CD14-positive monocyte (primary cell): Measurements from ENCODE around the gene SH2B3. TPM values are rescaled to one million over a fixed set of nuclear protein-coding genes. Genes with fewer than 3 reads are reported as not detected.

ENCODE experiments used
- DNase-seq, 3 donors: peaks; one replicate each; pipeline ENCODE4 v3.0.0-alpha.2; 2011 to 2022
- H2AFZ ChIP-seq: 2 replicates; pipeline ENCODE4 v1.6.0; 2012; ENCODE audit warnings: mild to moderate bottlenecking, low read depth, low read length, inconsistent platforms; ENCODE audit not compliant: insufficient read depth, poor library complexity, severe bottlenecking
- H3K27ac ChIP-seq, 2 donors: 1 replicate in 1 of 2; 2 replicates in 1 of 2; pipeline ENCODE4 v1.5.1; 2012 to 2013; ENCODE audit warnings: low read length in 2 of 2, control low read depth in 1 of 2, inconsistent platforms in 1 of 2, low read depth in 1 of 2, mild to moderate bottlenecking in 1 of 2
- H3K27me3 ChIP-seq, 2 donors: one replicate each; pipeline versions ENCODE4 v1.6.0 to v1.6.1; 2011 to 2013; ENCODE audit warnings: low read length in 2 of 2; ENCODE audit not compliant: control insufficient read depth in 2 of 2, insufficient read depth in 2 of 2
- H3K36me3 ChIP-seq, 2 donors: replicated peaks in 1 of 2; 1 replicate in 1 of 2; 2 replicates in 1 of 2; pipeline versions ENCODE4 v1.5.1 to v1.6.1; 2012 to 2013; ENCODE audit warnings: low read length in 2 of 2, control low read depth in 1 of 2, inconsistent platforms in 1 of 2, mild to moderate bottlenecking in 1 of 2; ENCODE audit not compliant: insufficient read depth in 2 of 2, control insufficient read depth in 1 of 2
- H3K4me1 ChIP-seq, 2 donors: 1 replicate in 1 of 2; 2 replicates in 1 of 2; pipeline versions ENCODE4 v1.5.1 to v1.6.1; 2012 to 2013; ENCODE audit warnings: low read length in 2 of 2, control low read depth in 1 of 2, inconsistent platforms in 1 of 2, mild to moderate bottlenecking in 1 of 2, moderate library complexity in 1 of 2; ENCODE audit not compliant: insufficient read depth in 2 of 2, control insufficient read depth in 1 of 2
- H3K4me2 ChIP-seq: replicated peaks from 2 replicates; pipeline ENCODE3; 2012; ENCODE audit warnings: low read length, moderate library complexity, mild to moderate bottlenecking; ENCODE audit not compliant: poor library complexity, severe bottlenecking; ENCODE audit errors: extremely low read depth
- H3K4me3 ChIP-seq, 3 experiments: fragments of 200-600 bp in 1 of 3; sonication (generic) in 1 of 3; replicated peaks in 1 of 3; 1 replicate in 2 of 3; 2 replicates in 1 of 3; pipeline ENCODE4 v1.5.1; 2011 to 2013; ENCODE audit warnings: low read length in 3 of 3, mild to moderate bottlenecking in 3 of 3, control low read depth in 2 of 3, low read depth in 2 of 3, inconsistent platforms in 1 of 3, moderate library complexity in 1 of 3
- H3K79me2 ChIP-seq: 2 replicates; pipeline ENCODE4 v1.6.0; 2012; ENCODE audit warnings: mild to moderate bottlenecking, control low read depth, inconsistent platforms, low read length, moderate library complexity; ENCODE audit not compliant: insufficient read depth
- H3K9ac ChIP-seq: 2 replicates; pipeline ENCODE4 v1.6.0; 2017; ENCODE audit warnings: low read length, mild to moderate bottlenecking; ENCODE audit not compliant: insufficient read depth, poor library complexity, severe bottlenecking
- H3K9me3 ChIP-seq, 2 donors: replicated peaks in 1 of 2; 1 replicate in 1 of 2; 2 replicates in 1 of 2; pipeline versions ENCODE4 v1.5.1 to v1.6.1; 2012 to 2013; ENCODE audit warnings: low read length in 2 of 2, control low read depth in 1 of 2; ENCODE audit not compliant: control insufficient read depth in 1 of 2, insufficient read depth in 1 of 2
- H4K20me1 ChIP-seq: 2 replicates; pipeline ENCODE4 v1.6.0; 2012; ENCODE audit warnings: mild to moderate bottlenecking, low read length, control low read depth, moderate library complexity; ENCODE audit not compliant: insufficient read depth
- H3K27ac Mint-ChIP-seq, 7 donors: one replicate each; pipeline ENCODE4 v1.8.0; 2020; ENCODE audit warnings: mild to moderate bottlenecking in 7 of 7, mixed read lengths in 7 of 7, moderate library complexity in 6 of 7, inconsistent platforms in 2 of 7
- H3K27me3 Mint-ChIP-seq, 3 donors: one replicate each; pipeline ENCODE4 v1.8.0; 2021 to 2022; ENCODE audit warnings: low read depth in 3 of 3, mild to moderate bottlenecking in 3 of 3, mixed read lengths in 3 of 3, moderate library complexity in 3 of 3, inconsistent platforms in 1 of 3
- H3K36me3 Mint-ChIP-seq, 2 donors: one replicate each; pipeline ENCODE4 v1.8.0; 2020; ENCODE audit warnings: mixed read lengths in 2 of 2, inconsistent platforms in 1 of 2, mild to moderate bottlenecking in 1 of 2
- H3K4me1 Mint-ChIP-seq: one replicate; pipeline ENCODE4 v1.8.0; 2020; ENCODE audit warnings: mild to moderate bottlenecking, mixed read lengths
- H3K4me3 Mint-ChIP-seq, 2 donors: one replicate each; pipeline ENCODE4 v1.8.0; 2020; ENCODE audit warnings: mild to moderate bottlenecking in 2 of 2, mixed read lengths in 2 of 2, moderate library complexity in 1 of 2
- H3K9me3 Mint-ChIP-seq, 7 donors: one replicate each; pipeline ENCODE4 v1.8.0; 2020 to 2022; ENCODE audit warnings: mixed read lengths in 7 of 7, mild to moderate bottlenecking in 6 of 7, moderate library complexity in 6 of 7, inconsistent platforms in 2 of 7
- WGBS: methylation state at CpG from one replicate; pipeline ENCODE4 v1.1.5; 2013; ENCODE audit warnings: missing lambda C conversion rate; ENCODE audit not compliant: insufficient coverage; 5-methylcytosine and 5-hydroxymethylcytosine counted together
- intact Hi-C, 2 donors: fragments of 100-400 bp; cut with micrococcal nuclease; formaldehyde crosslinking; loops; one replicate each; pipeline versions ENCODE4 v1.15.0 to v1.15.1; 2023
- polyA plus RNA-seq, 3 donors: library from polyadenylated mRNA; depleted of rRNA in 1 of 3; unstranded in 2 of 3; stranded (reverse) in 1 of 3; fragments of 300-500 nt in 2 of 3; fragments of >200 nt in 1 of 3; fragmentation: Illumina TruSeq in 2 of 3; gene quantifications; 1 replicate in 2 of 3; 2 replicates in 1 of 3; pipeline ENCODE4 v1.2.3, GENCODE V29; 2012 to 2021
- TF ChIP-seq, protein P1 (sequence below): fragments of 200-600 bp; IDR thresholded peaks from one replicate; pipeline ENCODE4 v1.8.0; 2022; ENCODE audit warnings: antibody characterized with exemption, mild to moderate bottlenecking

SH2B3 gene
- polyA plus RNA-seq, 3 donors: 15.2 to 136 (median 33.5) TPM

DNA sequence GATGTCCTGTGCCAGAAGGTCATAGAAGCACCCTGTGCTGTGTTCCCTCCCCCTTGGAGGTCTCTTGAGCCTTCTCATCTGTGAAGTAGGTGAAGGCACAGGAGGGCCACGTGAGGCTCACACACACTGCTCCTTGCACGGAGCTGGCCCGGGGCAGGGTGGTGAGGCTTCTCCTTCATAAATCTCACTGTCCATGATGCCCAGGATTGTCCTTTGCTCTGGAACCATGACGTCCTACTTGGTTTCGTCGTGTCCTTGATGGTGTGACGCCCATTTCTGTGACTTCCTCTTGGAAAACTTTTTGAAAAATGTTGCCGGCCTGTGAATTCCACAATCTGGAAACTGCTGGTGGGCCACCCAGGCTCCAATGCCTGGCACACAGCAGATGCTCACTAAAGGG, 34.4 kb downstream of the SH2B3 start:
- WGBS: 83% methylated on average over 7 of the region's 8 CpGs
- peak overlapping the region in 1 of 2 donors; percentile 48 for H3K4me3 Mint-ChIP-seq
- Histone ChIP-seq H3K36me3 (peaks cover 15 to 41% of the 10 kb centered on the region in 2 donors), H4K20me1 (peaks cover 100% of the 10 kb centered on the region), H3K4me3 (no peak overlapping the region), H3K9ac (no peak overlapping the region), H3K4me1 (peaks cover 100% of the 10 kb centered on the region in 2 donors), H3K4me2 (no peak overlapping the region), H3K27ac (peak overlapping the region; percentile 43 to 88), H3K79me2 (peaks cover 100% of the 10 kb centered on the region), H2AFZ (no peak overlapping the region), H3K9me3 (no peaks in the 10 kb centered on the region), H3K27me3 (no peaks in the 10 kb centered on the region)
- peaks cover 0 to 5% (median 0%) of the 10 kb centered on the region in 3 donors for H3K27me3 Mint-ChIP-seq
- no peak for DNase-seq
- intact Hi-C loops: no loop called here
- H3K9me3 Mint-ChIP-seq: no peaks in the 10 kb centered on the region
- peaks cover 40 to 62% of the 10 kb centered on the region in 2 donors for H3K36me3 Mint-ChIP-seq
- peaks cover 100% of the 10 kb centered on the region for H3K4me1 Mint-ChIP-seq
- TF ChIP-seq, protein P1, sequence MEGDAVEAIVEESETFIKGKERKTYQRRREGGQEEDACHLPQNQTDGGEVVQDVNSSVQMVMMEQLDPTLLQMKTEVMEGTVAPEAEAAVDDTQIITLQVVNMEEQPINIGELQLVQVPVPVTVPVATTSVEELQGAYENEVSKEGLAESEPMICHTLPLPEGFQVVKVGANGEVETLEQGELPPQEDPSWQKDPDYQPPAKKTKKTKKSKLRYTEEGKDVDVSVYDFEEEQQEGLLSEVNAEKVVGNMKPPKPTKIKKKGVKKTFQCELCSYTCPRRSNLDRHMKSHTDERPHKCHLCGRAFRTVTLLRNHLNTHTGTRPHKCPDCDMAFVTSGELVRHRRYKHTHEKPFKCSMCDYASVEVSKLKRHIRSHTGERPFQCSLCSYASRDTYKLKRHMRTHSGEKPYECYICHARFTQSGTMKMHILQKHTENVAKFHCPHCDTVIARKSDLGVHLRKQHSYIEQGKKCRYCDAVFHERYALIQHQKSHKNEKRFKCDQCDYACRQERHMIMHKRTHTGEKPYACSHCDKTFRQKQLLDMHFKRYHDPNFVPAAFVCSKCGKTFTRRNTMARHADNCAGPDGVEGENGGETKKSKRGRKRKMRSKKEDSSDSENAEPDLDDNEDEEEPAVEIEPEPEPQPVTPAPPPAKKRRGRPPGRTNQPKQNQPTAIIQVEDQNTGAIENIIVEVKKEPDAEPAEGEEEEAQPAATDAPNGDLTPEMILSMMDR: no peak
- peak overlapping the region; percentile 78 to 97 (median 93) for H3K27ac Mint-ChIP-seq

DNA sequence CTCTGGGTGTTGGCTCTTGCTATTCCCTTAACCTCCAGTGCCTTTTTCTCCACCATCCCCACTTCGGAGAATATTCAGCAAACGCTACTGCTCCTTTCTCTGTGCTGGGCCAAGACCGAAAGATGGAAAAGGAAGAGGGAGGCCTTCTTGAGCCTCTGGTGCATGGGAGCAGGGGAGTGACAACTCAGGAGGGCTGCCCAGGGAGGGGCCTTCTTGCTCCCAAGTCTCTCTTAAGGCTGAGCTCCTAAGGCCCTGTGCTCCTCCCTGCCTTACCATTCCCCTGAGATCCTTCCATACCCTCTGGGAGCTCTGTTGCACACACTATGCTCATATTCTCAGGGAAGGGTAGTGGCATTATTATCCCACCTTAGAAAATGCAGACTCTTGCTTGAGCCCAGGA, 34.9 kb downstream of the SH2B3 start:
- Histone ChIP-seq H4K20me1 (peaks cover 100% of the 10 kb centered on the region), H3K79me2 (peaks cover 100% of the 10 kb centered on the region), H2AFZ (no peak overlapping the region), H3K4me1 (peaks cover 100% of the 10 kb centered on the region in 2 donors), H3K4me3 (no peak overlapping the region), H3K9me3 (no peaks in the 10 kb centered on the region), H3K4me2 (no peak overlapping the region), H3K36me3 (peaks cover 17 to 46% of the 10 kb centered on the region in 2 donors), H3K27ac (peak overlapping the region; percentile 43 to 88), H3K9ac (no peak overlapping the region), H3K27me3 (no peaks in the 10 kb centered on the region)
- Mint-ChIP-seq H3K36me3 (peaks cover 37 to 59% of the 10 kb centered on the region in 2 donors), H3K27ac (peak overlapping the region in 6 of 7 donors; percentile 70 to 97 (median 94)), H3K9me3 (no peaks in the 10 kb centered on the region), H3K4me1 (peaks cover 100% of the 10 kb centered on the region), H3K27me3 (peaks cover 0 to 5% (median 0%) of the 10 kb centered on the region in 3 donors), H3K4me3 (no peak overlapping the region)
- DNase-seq: no peak
- TF ChIP-seq, protein P1: no peak
- intact Hi-C loops: no loop called here
- WGBS: 100% methylated on average over 1 of the region's 3 CpGs
